Stimulated activated CD8-positive, alpha-beta memory T cell treated with anti-CD3 and anti-CD28 coated beads, Interleukin-15, amount 100 ng/mL, for 24 hours (primary cell): ENCODE results near the gene SERINC4.

Experiments used
- DNase-seq: peaks from one replicate; pipeline ENCODE4 v3.0.0-alpha.2; 2020; ENCODE audit warnings: low read depth

SERINC4 gene

GRCh38 chr15:43796566-43796965 is 3.5 kb downstream of the SERINC4 start:
- no peak for DNase-seq

DNA sequence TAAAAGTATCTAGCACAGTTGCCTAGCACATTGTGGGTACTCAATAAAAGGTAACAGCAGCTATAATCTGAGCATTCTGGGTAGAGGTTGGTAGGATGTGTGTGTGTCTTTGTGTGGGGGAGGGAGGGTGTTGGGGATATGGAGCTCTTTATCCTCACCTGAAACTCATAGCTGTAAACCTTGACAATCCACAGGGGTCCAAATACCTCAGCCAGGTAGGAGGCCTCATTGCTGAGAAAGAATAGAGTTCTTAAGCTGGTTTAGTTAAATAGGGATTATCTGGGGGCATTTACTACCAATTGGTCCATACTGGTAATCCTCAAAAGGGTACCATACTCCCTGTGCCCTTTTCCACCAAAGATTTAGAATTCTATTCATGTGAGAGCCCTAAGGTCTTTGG is 4.0 kb downstream of the SERINC4 start:
- no peak for DNase-seq

GRCh38 chr15:43795197-43795596 is 4.8 kb downstream of the SERINC4 start:
- no peak for DNase-seq

DNA sequence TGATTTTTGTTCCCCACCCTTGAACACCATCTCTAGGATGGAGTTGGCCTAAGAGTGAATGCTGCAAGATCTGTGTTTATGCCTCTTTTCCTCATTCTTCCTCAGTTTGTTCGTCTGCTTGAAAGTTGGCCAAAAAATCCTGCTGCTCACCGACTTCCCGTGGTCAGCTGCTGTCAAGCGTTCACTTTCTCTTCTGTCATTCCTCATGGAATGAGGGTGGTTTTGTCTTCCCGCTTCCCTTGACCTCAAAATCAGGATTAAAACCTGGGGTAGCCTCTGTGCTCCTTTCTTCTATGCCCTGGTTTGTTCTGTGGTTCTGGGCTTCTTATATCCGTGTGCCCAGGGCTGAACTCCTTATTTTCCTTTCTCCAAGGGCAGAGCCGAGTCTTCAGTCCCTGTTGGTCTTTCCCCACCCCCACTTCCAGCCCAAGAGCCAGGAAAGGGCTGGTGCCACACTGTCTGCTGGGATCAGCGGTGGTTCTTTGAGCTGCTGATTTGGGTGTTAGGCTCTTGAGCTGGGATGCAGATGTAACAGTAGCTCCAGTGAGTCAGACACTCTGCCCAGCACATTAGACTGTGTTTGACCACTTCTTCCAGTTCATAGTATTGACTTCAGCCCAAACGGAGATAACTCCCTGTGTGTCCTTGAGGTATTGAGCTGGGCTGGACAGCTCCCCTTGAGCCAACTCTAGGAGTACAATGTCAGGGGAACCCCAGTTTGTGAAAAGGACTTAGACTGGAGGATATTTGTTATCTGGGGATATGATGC is 5.6 kb downstream of the SERINC4 start:
- no peak for DNase-seq

DNA sequence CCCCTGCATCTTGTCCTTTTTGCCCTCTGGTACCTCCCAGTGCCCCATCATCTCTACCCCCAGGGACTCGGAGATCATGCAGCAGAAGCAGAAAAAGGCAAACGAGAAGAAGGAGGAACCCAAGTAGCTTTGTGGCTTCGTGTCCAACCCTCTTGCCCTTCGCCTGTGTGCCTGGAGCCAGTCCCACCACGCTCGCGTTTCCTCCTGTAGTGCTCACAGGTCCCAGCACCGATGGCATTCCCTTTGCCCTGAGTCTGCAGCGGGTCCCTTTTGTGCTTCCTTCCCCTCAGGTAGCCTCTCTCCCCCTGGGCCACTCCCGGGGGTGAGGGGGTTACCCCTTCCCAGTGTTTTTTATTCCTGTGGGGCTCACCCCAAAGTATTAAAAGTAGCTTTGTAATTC is 6.4 kb downstream of the SERINC4 start:
- DNase-seq: no peak

- DNase-seq: no peak
These were observed 7.1 kb downstream of the SERINC4 start for GRCh38 chr15:43792761-43793476.

GRCh38 chr15:43791993-43792760 is 7.8 kb downstream of the SERINC4 start, which contains the start of gene SERF2:
Gene SERF2, plus strand, starts transcription at chr15:43792320. Its CDS starts 57 bp downstream, at chr15:43792377.
- DNase-seq: peak; percentile 96

- DNase-seq: no peak
These were observed 10.6 kb downstream of the SERINC4 start for GRCh38 chr15:43789409-43789808.

GRCh38 chr15:43779016-43779415 is 21.0 kb downstream of the SERINC4 start:
- DNase-seq: no peak

DNA sequence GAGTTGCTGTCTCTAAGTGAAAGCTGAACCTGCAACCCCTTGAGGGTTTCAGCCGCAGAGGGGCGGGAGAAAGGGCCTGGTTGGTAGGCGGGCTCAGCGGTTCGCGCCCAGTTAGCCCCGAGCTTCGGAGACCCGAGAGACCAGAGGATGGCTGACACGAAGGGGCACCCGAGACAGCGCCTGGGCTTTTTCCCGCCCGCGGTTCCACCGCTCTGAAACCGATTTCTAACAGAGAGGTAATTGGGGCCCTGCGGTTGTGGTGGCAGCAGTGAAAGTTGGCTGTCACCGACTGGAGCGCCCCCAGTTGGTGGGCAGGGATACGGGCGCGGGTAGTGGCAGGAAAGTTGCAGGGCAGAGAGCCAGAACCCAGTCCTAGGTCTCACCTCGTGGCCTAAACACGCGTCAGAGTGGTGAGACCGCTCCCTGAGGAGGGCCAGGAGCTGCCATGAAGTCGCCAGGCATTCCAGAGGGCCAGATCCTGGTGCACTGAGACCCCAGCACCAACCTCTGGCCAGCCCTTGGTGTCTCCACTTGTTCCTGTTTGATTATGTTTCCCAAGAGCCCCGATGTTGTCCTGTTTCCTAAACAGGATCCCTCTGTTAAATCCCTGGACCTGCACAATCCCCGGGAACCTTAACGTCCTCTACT is 22.6 kb downstream of the SERINC4 start:
- DNase-seq: peak; percentile 62

DNA sequence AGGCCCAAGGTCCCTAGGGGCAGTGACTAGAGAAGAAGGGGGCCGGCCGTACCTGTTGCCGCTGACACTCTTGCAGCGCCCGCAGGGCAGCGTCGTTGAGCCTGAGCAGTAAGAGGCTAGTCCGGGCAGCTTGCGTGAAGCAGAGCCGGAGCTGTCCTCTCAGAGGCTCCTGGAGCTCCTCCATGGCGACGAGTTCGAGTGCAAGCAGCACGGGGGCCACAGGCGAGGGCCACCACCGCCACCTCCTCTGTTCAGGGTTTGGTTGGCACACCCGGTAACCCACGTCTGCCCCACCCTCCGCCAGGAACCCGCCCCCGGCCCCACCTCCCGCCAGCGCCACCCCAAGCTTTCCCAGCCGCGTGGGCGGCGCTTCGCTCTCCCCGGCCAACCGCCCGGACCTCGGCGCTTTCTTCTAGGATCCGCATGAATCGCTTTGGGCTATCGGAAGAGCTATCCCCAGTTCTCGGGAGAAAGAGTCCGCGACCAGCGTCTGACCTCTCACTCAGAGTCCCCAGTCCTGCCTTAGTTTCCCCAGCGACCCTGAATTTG is 23.2 kb downstream of the SERINC4 start, which contains the start of gene ELL3:
Gene ELL3, minus strand, starts transcription at position 249 of the 549 bp plus-strand sequence. Its CDS starts 65 bp downstream, at position 184.
- DNase-seq: peak; percentile 48

DNA sequence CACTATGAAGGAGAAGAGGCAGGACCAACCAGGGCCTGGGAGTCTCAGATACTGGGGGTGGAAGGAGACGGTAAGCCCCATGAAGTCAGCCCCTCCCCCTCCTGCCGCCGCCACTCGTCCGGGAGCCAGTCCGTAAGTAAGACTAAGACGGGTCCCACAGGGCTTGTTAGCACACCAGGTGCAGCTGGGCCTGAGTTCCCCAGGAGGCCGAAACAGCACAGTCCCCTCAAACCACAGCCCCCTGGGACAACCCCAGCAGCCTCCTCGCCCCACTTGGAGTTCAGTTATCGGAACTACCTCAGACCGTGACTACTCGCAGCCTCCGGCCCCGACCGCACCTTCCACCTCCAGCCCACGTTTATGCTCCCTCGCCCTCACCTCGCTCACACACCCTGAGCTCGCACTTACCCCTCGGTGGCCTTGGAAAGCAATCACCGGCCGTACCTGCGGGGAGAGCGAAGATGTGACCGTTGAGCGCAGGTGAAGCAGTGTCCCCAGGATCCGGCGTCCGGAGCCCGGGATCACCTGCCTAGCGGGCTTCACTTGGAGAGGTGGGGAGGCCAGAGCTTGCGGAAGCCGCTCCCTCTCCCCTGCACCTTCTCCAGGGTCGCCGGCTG is 23.8 kb downstream of the SERINC4 start:
- DNase-seq: no peak

DNA sequence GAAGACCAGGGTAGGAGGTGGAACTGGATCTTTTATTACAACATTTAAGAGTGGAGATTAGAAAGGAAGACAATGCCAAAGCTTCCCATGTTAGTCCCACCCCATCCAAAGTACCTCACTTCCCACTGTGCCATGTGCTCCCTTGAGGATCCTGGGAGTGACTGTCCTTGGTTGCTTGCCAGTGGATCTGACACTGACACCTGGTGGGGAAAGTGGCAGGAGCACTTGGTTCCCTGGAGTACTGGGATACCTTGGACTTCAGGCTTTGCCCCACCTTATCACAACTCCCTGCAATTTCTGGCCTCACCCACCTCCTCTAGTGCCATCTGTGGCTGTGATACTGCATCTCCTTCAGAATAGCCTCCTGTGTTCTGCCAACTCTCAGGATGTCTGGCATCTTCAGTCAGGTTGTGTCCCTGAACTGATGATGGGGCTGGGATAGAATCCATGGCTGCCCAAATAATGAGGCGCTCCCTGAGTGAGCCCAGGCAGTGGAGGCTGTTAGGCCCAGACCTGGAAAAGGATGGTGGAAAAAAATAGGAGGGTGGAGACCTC is 24.5 kb downstream of the SERINC4 start:
- no peak for DNase-seq

DNA sequence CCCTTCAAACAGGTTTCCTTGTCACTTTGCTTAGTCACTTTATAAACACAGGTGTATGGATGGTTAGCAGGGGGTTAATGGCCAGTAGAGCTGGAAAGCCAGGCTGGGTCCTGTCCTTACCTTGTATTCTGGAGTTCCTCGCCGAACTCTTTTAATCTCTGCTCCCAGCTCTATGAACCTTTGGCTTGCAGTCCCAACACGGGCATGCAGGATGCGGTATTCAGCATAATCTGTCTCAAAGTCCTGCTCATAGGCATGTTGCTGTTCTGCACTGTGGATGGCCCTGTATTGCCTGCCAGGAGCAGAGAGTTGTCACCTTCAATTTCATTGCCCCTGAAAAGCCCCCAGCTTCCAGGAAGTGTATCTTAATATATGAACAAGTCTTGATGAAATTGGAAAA is 26.0 kb downstream of the SERINC4 start:
- no peak for DNase-seq

- no peak for DNase-seq
These were observed 27.4 kb downstream of the SERINC4 start for GRCh38 chr15:43772624-43773023.

GRCh38 chr15:43771816-43772215 is 28.2 kb downstream of the SERINC4 start:
- DNase-seq: no peak

- DNase-seq: no peak
These were observed 30.3 kb downstream of the SERINC4 start for GRCh38 chr15:43769584-43770228.

GRCh38 chr15:43763819-43764446 is 36.1 kb downstream of the SERINC4 start:
- DNase-seq: no peak

GRCh38 chr15:43762824-43763223 is 37.2 kb downstream of the SERINC4 start:
- DNase-seq: no peak

DNA sequence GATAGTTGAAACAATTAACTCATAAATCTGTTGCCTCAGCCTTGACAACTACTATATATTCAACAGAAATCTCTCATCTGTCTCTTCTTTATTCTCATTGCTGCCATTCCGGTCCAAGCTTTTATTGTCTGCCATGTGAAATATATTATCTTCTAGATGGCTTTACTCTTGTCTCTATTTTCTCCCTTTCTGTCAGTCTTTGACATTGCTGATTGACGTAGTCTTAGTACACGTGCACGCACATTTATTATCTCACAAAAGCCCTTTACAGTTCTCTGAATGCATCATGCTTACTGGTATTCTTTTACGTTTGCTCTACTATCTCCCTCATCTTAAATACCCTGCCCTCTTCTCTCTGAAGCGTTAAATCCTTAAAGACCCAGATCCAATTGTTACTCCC is 48.1 kb downstream of the SERINC4 start:
- DNase-seq: no peak
